ENCODE results near the gene GATA3.

The GATA3 gene

DNA sequence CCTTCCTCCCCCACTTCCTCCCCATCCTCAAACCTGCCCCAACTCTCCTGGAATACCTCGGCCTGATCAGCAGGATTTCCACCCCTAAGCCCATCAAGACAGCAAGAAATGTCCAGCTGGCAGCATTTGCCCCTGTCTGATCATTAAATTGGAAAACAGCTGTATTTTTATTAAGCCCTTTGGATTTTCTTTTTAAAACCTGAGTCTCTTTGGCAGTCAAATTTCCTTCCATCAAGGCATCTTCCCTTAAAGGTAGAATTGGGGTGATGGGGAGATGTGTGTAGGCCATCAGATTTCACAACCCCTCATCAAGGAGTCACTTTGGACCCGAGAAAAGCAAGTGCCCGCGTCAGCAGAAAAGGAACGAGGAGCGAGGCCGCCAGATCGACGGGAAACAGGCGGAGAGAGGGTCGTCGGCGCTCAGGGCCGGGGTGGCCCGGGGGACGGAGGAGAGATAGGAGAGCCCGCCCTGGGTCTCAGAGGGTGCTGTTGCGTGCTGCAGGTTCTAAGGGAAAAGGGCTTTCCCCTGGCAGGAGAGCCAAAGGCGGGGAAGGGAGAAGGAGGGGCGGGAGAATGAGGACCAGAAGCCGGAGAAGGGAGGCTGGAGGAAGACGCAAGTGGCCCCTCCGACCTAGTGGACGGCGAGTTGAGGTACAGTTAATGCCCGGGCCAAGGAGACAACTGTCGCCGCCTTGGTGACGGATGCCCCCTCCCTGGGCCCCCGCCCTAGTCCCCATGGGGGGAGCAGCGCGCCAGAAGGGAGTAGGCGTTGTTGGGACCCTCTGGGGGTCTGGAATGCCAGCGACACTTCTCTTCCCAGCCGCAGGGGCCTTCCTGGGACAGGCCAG, 11.5 kb upstream of the GATA3 start:
- Histone ChIP-seq H4K8ac (ENCODE audit: low read length) (no peak overlapping the region), H3K4me1 (ENCODE audit: control insufficient read depth, insufficient read depth, low read depth, low read length) (peaks cover 14% of the 10 kb centered on the region), H3K4me3 (ENCODE audit: insufficient read depth in 1 of 2, low read depth in 1 of 2, low read length in 2 of 2) (no peak overlapping the region), H3K9ac (ENCODE audit: low read length) (no peak overlapping the region), H2BK120ac (ENCODE audit: low read depth, low read length) (no peak overlapping the region), H2AFZ (ENCODE audit: low read depth, low read length) (no peak overlapping the region), H2BK5ac (ENCODE audit: low read depth, low read length, poor library complexity, severe bottlenecking) (no peak overlapping the region), H2AK5ac (ENCODE audit: low read length, severe bottlenecking) (no peak overlapping the region), H3K36me3 (ENCODE audit: control insufficient read depth in 1 of 2, insufficient read depth in 2 of 2, low read depth in 1 of 2, low read length in 2 of 2) (no peaks in the 10 kb centered on the region), H2BK12ac (ENCODE audit: low read length in 2 of 2) (no peak overlapping the region), H3K14ac (ENCODE audit: low read length in 2 of 2) (no peak overlapping the region), H3K27ac (ENCODE audit: low read length, poor library complexity, severe bottlenecking) (no peak overlapping the region), H3K27me3 (ENCODE audit: control insufficient read depth in 1 of 2, insufficient read depth in 1 of 2, low read length in 2 of 2) (peaks cover 100% of the 10 kb centered on the region in 2 experiments), H3K9me3 (ENCODE audit: control insufficient read depth, low read length) (no peaks in the 10 kb centered on the region), H4K91ac (ENCODE audit: low read length) (no peak overlapping the region), H2BK15ac (ENCODE audit: low read depth, poor library complexity, severe bottlenecking) (no peak overlapping the region), H3K4ac (ENCODE audit: low read depth in 1 of 2, low read length in 2 of 2) (no peak overlapping the region), H3K23ac (ENCODE audit: low read length in 2 of 2) (no peak overlapping the region), H3K4me2 (ENCODE audit: low read length, poor library complexity, severe bottlenecking) (no peak overlapping the region), H3K79me1 (replicated peaks; ENCODE audit: low read length, poor library complexity, severe bottlenecking) (no peaks in the 10 kb centered on the region), H3K18ac (ENCODE audit: low read depth in 1 of 2, low read length in 2 of 2) (no peak overlapping the region)
- WGBS, result 2% methylated on average over 34 of the region's 35 CpGs
- no peak for DNase-seq

DNA sequence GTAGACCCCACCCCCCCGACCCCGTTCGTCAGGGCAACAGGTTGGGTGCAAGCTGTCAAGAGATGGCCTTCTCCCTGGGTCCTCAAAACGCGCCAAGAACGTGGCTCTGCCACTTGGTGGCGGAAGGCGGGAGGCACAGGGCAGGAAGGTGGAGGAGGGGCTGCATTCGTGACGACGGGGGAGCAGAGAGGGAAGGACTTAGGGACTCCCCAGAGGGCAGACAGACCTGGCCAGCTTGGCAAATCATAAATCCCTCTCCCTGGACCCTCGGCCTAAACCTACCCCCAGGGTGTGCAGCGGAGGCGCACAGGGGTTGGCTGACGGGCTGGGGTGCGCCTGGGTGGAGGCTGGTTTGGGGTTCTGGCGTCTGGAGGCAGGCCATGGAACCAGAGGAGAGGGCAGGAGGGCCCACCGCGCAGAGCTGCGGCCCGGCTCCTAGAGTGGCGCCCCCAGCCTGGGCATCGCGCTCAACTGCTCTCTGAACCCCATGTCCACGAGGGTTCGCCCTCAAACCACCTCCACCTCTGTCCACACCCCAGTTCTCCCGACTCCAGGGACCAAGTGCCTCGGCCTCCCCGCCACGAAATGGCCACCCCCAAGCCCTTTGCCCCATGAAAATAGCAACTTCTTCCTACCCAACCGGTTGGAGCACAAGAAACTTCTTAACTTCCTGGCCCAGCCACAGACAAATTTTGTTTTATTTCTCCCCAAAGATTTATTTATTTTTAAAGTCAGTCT, 10.8 kb upstream of the GATA3 start:
- H3K4me1 ChIP-seq (ENCODE audit: control insufficient read depth, insufficient read depth, low read depth, low read length), result peaks cover 14% of the 10 kb centered on the region
- H3K4ac ChIP-seq (ENCODE audit: low read depth in 1 of 2, low read length in 2 of 2), result no peak overlapping the region
- H2BK5ac ChIP-seq (ENCODE audit: low read depth, low read length, poor library complexity, severe bottlenecking), result no peak overlapping the region
- H2BK120ac ChIP-seq (ENCODE audit: low read depth, low read length), result no peak overlapping the region
- no peak overlapping the region for H3K27ac ChIP-seq (ENCODE audit: low read length, poor library complexity, severe bottlenecking)
- no peak overlapping the region for H3K9ac ChIP-seq (ENCODE audit: low read length)
- H3K18ac ChIP-seq (ENCODE audit: low read depth in 1 of 2, low read length in 2 of 2), result no peak overlapping the region
- no peaks in the 10 kb centered on the region for H3K9me3 ChIP-seq (ENCODE audit: control insufficient read depth, low read length)
- no peak overlapping the region for H3K14ac ChIP-seq (ENCODE audit: low read length in 2 of 2)
- H3K36me3 ChIP-seq (ENCODE audit: control insufficient read depth in 1 of 2, insufficient read depth in 2 of 2, low read depth in 1 of 2, low read length in 2 of 2), result no peaks in the 10 kb centered on the region
- no peak overlapping the region for H2AK5ac ChIP-seq (ENCODE audit: low read length, severe bottlenecking)
- H2BK15ac ChIP-seq (ENCODE audit: low read depth, poor library complexity, severe bottlenecking), result no peak overlapping the region
- no peak overlapping the region for H2AFZ ChIP-seq (ENCODE audit: low read depth, low read length)
- DNase-seq, result no peak
- H3K27me3 ChIP-seq (ENCODE audit: control insufficient read depth in 1 of 2, insufficient read depth in 1 of 2, low read length in 2 of 2), result peaks cover 99 to 100% of the 10 kb centered on the region in 2 experiments
- no peak overlapping the region for H3K4me3 ChIP-seq (ENCODE audit: insufficient read depth in 1 of 2, low read depth in 1 of 2, low read length in 2 of 2)
- H4K8ac ChIP-seq (ENCODE audit: low read length), result no peak overlapping the region
- H3K79me1 ChIP-seq (replicated peaks; ENCODE audit: low read length, poor library complexity, severe bottlenecking), result no peaks in the 10 kb centered on the region
- no peak overlapping the region for H2BK12ac ChIP-seq (ENCODE audit: low read length in 2 of 2)
- whole genome bisulfite sequencing, result 4% methylated on average over 21 of the region's 31 CpGs
- no peak overlapping the region for H4K91ac ChIP-seq (ENCODE audit: low read length)
- no peak overlapping the region for H3K4me2 ChIP-seq (ENCODE audit: low read length, poor library complexity, severe bottlenecking)
- peak overlapping the region in 1 of 2 experiments; percentile 46 for H3K23ac ChIP-seq (ENCODE audit: low read length in 2 of 2)

DNA sequence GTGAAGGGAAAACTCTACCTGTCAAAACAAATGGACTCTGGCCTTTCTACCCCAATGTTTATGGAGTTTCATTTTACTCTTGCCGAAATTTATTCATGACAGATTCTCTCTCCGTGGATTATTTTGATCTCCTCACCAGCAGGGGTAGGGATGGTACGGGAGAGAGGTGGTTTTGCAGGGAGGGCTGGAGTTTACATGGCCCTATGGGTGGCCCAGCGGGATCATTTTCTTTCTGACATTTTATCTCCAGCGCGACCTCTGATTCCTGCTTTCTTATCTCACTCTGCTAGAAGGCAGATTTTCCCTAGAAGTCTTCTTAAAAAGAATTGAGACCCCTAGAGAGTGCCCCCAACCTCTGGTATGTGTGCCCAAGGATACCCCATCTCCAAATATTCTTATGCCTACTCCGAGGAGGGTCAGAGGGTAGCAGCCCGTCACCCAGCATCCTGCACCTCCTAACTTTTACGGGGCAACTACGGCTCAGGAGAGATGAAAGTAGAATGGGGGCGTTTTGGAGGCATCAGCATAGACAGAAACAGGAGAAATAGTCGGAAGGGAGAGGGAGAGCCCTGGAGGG, 10.1 kb upstream of the GATA3 start:
- no peak overlapping the region for H3K9ac ChIP-seq (ENCODE audit: low read length)
- H3K9me3 ChIP-seq (ENCODE audit: control insufficient read depth, low read length), result no peaks in the 10 kb centered on the region
- no peak for DNase-seq
- H3K18ac ChIP-seq (ENCODE audit: low read depth in 1 of 2, low read length in 2 of 2), result no peak overlapping the region
- no peaks in the 10 kb centered on the region for H3K79me1 ChIP-seq (replicated peaks; ENCODE audit: low read length, poor library complexity, severe bottlenecking)
- H3K27me3 ChIP-seq (ENCODE audit: control insufficient read depth in 1 of 2, insufficient read depth in 1 of 2, low read length in 2 of 2), result peaks cover 99 to 100% of the 10 kb centered on the region in 2 experiments
- H4K91ac ChIP-seq (ENCODE audit: low read length), result no peak overlapping the region
- H3K4me2 ChIP-seq (ENCODE audit: low read length, poor library complexity, severe bottlenecking), result no peak overlapping the region
- no peak overlapping the region for H3K4ac ChIP-seq (ENCODE audit: low read depth in 1 of 2, low read length in 2 of 2)
- no peak overlapping the region for H3K23ac ChIP-seq (ENCODE audit: low read length in 2 of 2)
- no peak overlapping the region for H2BK120ac ChIP-seq (ENCODE audit: low read depth, low read length)
- H3K27ac ChIP-seq (ENCODE audit: low read length, poor library complexity, severe bottlenecking), result no peak overlapping the region
- no peaks in the 10 kb centered on the region for H3K36me3 ChIP-seq (ENCODE audit: control insufficient read depth in 1 of 2, insufficient read depth in 2 of 2, low read depth in 1 of 2, low read length in 2 of 2)
- no peak overlapping the region for H2AK5ac ChIP-seq (ENCODE audit: low read length, severe bottlenecking)
- peaks cover 15% of the 10 kb centered on the region for H3K4me1 ChIP-seq (ENCODE audit: control insufficient read depth, insufficient read depth, low read depth, low read length)
- no peak overlapping the region for H2BK5ac ChIP-seq (ENCODE audit: low read depth, low read length, poor library complexity, severe bottlenecking)
- H2BK15ac ChIP-seq (ENCODE audit: low read depth, poor library complexity, severe bottlenecking), result no peak overlapping the region
- H2AFZ ChIP-seq (ENCODE audit: low read depth, low read length), result no peak overlapping the region
- peak overlapping the region in 1 of 2 experiments; percentile 71 for H3K4me3 ChIP-seq (ENCODE audit: insufficient read depth in 1 of 2, low read depth in 1 of 2, low read length in 2 of 2)
- no peak overlapping the region for H2BK12ac ChIP-seq (ENCODE audit: low read length in 2 of 2)
- H4K8ac ChIP-seq (ENCODE audit: low read length), result no peak overlapping the region
- WGBS, result 6% methylated on average over 9 of the region's 12 CpGs
- H3K14ac ChIP-seq (ENCODE audit: low read length in 2 of 2), result no peak overlapping the region

All from mesenchymal stem cell (in vitro differentiated cells and primary cell).